Ectodermal cell (in vitro differentiated cells): ENCODE data around the gene CACNA1B.
"Not testable (repeated sequence)": the region's sequence is repeated elsewhere in the genome, so short reads cannot be mapped to it uniquely, and the experiment has no call there.

Source experiments
- H3K27ac ChIP-seq: 2 replicates; pipeline ENCODE4 v1.7.0; 2013; ENCODE audit warnings: mild to moderate bottlenecking, low read depth, low read length; ENCODE audit not compliant: insufficient read depth, poor library complexity, severe bottlenecking
- H3K27me3 ChIP-seq: 2 replicates; pipeline ENCODE4 v1.7.0; 2013; ENCODE audit warnings: mild to moderate bottlenecking, low read length; ENCODE audit not compliant: insufficient read depth, control insufficient read depth, poor library complexity, severe bottlenecking
- H3K36me3 ChIP-seq: one replicate; pipeline ENCODE4 v1.7.0; 2013; ENCODE audit warnings: low read length; ENCODE audit not compliant: control insufficient read depth, insufficient read depth
- H3K4me1 ChIP-seq: one replicate; pipeline ENCODE4 v1.7.0; 2013; ENCODE audit warnings: low read length; ENCODE audit not compliant: control insufficient read depth, insufficient read depth
- H3K4me3 ChIP-seq: 2 replicates; pipeline ENCODE4 v1.7.0; 2013; ENCODE audit warnings: low read depth, low read length, control low read depth; ENCODE audit not compliant: insufficient read depth
- H3K9me3 ChIP-seq: 2 replicates; pipeline ENCODE4 v1.7.0; 2013; ENCODE audit warnings: mild to moderate bottlenecking, low read length, moderate library complexity; ENCODE audit not compliant: control insufficient read depth
- WGBS, 2 experiments: methylation state at CpG; one replicate each; pipeline ENCODE4 v1.1.7; 2013; ENCODE audit warnings: missing lambda C conversion rate in 2 of 2; 5-methylcytosine and 5-hydroxymethylcytosine counted together

The CACNA1B gene

GRCh38 chr9:138078846-138079245 is 201.3 kb downstream of the CACNA1B start:
- H3K27ac ChIP-seq, result no peak overlapping the region
- 93 to 94% methylated on average over 9 of the region's 9 CpGs for WGBS, 2 experiments
- no peaks in the 10 kb centered on the region for H3K36me3 ChIP-seq
- H3K4me3 ChIP-seq, result no peak overlapping the region
- no peaks in the 10 kb centered on the region for H3K4me1 ChIP-seq
- H3K9me3 ChIP-seq, result no peaks in the 10 kb centered on the region
- H3K27me3 ChIP-seq, result no peaks in the 10 kb centered on the region

- Histone ChIP-seq H3K27ac (no peak overlapping the region), H3K36me3 (no peaks in the 10 kb centered on the region), H3K27me3 (no peaks in the 10 kb centered on the region), H3K9me3 (peaks cover 2% of the 10 kb centered on the region), H3K4me1 (no peaks in the 10 kb centered on the region), H3K4me3 (no peak overlapping the region)
- WGBS, 2 experiments, result 83 to 87% methylated on average over 5 of the region's 5 CpGs
Observed at GRCh38 chr9:138080979-138081378, 203.4 kb downstream of the CACNA1B start.

GRCh38 chr9:138082918-138083636 is 205.5 kb downstream of the CACNA1B start:
- Histone ChIP-seq H3K4me1 (no peaks in the 10 kb centered on the region), H3K9me3 (peaks cover 2% of the 10 kb centered on the region), H3K27me3 (no peaks in the 10 kb centered on the region), H3K27ac (no peak overlapping the region), H3K36me3 (no peaks in the 10 kb centered on the region), H3K4me3 (no peak overlapping the region)
- WGBS, 2 experiments, result 77% methylated on average over 9 of the region's 9 CpGs

GRCh38 chr9:138083873-138084272 is 206.3 kb downstream of the CACNA1B start:
- peaks cover 2% of the 10 kb centered on the region for H3K9me3 ChIP-seq
- H3K4me1 ChIP-seq, result no peaks in the 10 kb centered on the region
- H3K4me3 ChIP-seq, result no peak overlapping the region
- no peaks in the 10 kb centered on the region for H3K36me3 ChIP-seq
- H3K27ac ChIP-seq, result no peak overlapping the region
- WGBS, 2 experiments, result 71 to 82% methylated on average over 3 of the region's 3 CpGs
- no peaks in the 10 kb centered on the region for H3K27me3 ChIP-seq

- Histone ChIP-seq H3K36me3 (no peaks in the 10 kb centered on the region), H3K4me1 (no peaks in the 10 kb centered on the region), H3K4me3 (no peak overlapping the region), H3K9me3 (peaks cover 6% of the 10 kb centered on the region), H3K27me3 (no peaks in the 10 kb centered on the region), H3K27ac (no peak overlapping the region)
- 82 to 100% methylated on average over 2 to 3 of the region's 4 CpGs for WGBS, 2 experiments
Observed at GRCh38 chr9:138085568-138085967, 208.0 kb downstream of the CACNA1B start.

GRCh38 chr9:138092057-138092456 is 214.5 kb downstream of the CACNA1B start:
- H3K27ac ChIP-seq, H3K9me3 ChIP-seq, H3K36me3 ChIP-seq, H3K4me1 ChIP-seq, H3K4me3 ChIP-seq, H3K27me3 ChIP-seq: not testable (repeated sequence)
- WGBS, 2 experiments, result 80 to 85% methylated on average over 4 of the region's 4 CpGs

- Histone ChIP-seq H3K27me3 (no peaks in the 10 kb centered on the region), H3K27ac (no peak overlapping the region), H3K9me3 (peaks cover 4% of the 10 kb centered on the region), H3K4me1 (no peaks in the 10 kb centered on the region), H3K36me3 (no peaks in the 10 kb centered on the region), H3K4me3 (no peak overlapping the region)
- WGBS, 2 experiments, result 85% methylated on average over 5 of the region's 5 CpGs; no CpG with 5 or more reads in 1 of the 2 experiments
Observed at GRCh38 chr9:138094028-138094427, 216.4 kb downstream of the CACNA1B start.

GRCh38 chr9:138095813-138096518 is 218.4 kb downstream of the CACNA1B start:
- H3K27me3 ChIP-seq, result no peaks in the 10 kb centered on the region
- no peak overlapping the region for H3K27ac ChIP-seq
- 88 to 92% methylated on average over 14 of the region's 14 CpGs for WGBS, 2 experiments
- H3K36me3 ChIP-seq, result no peaks in the 10 kb centered on the region
- H3K4me1 ChIP-seq, result no peaks in the 10 kb centered on the region
- H3K4me3 ChIP-seq, result no peak overlapping the region
- no peaks in the 10 kb centered on the region for H3K9me3 ChIP-seq

- no peak overlapping the region for H3K27ac ChIP-seq
- 91 to 95% methylated on average over 13 of the region's 13 CpGs for WGBS, 2 experiments
Observed at GRCh38 chr9:138096519-138096845, 218.9 kb downstream of the CACNA1B start.

GRCh38 chr9:138097501-138097991 is 220.0 kb downstream of the CACNA1B start:
- Histone ChIP-seq H3K9me3 (no peaks in the 10 kb centered on the region), H3K36me3 (no peaks in the 10 kb centered on the region), H3K4me3 (no peak overlapping the region), H3K27ac (no peak overlapping the region), H3K4me1 (no peaks in the 10 kb centered on the region), H3K27me3 (no peaks in the 10 kb centered on the region)
- 86 to 90% methylated on average over 13 of the region's 13 CpGs for WGBS, 2 experiments

More at GRCh38 chr9:138096519-138096845, 218.9 kb downstream of the CACNA1B start:
- Histone ChIP-seq H3K4me3 (no peak overlapping the region), H3K36me3 (no peaks in the 10 kb centered on the region), H3K27me3 (no peaks in the 10 kb centered on the region), H3K9me3 (no peaks in the 10 kb centered on the region), H3K4me1 (no peaks in the 10 kb centered on the region)
